Sigmoid colon (tissue), 4 donors: Measurements from ENCODE around the gene COG4.

ENCODE experiments used
- EP300 ChIP-seq, 4 donors: sonication (generic); formaldehyde crosslinking; IDR thresholded peaks; one replicate each; pipeline ENCODE4 v1.6.1; 2017; ENCODE audit warnings: antibody characterized with exemption in 4 of 4
- POLR2A ChIP-seq, 2 donors: fragments of 450-650 bp; IDR thresholded peaks; one replicate each; pipeline ENCODE4 v1.6.1; 2016; ENCODE audit warnings: antibody characterized with exemption in 2 of 2, mild to moderate bottlenecking in 2 of 2, moderate library complexity in 2 of 2
- POLR2AphosphoS5 ChIP-seq, 4 donors: sonication (generic); formaldehyde crosslinking; IDR thresholded peaks; one replicate each; pipeline ENCODE4 v1.6.1; 2017; ENCODE audit warnings: antibody characterized with exemption in 4 of 4
- TF ChIP-seq, protein P1 (sequence below), 4 experiments: fragments of 450-650 bp in 3 of 4; fragments of 200-600 bp in 1 of 4; IDR thresholded peaks; one replicate each; pipeline ENCODE4 v1.5.1; 2016 to 2019; ENCODE audit warnings: antibody characterized with exemption in 4 of 4, mild to moderate bottlenecking in 3 of 4, moderate library complexity in 2 of 4

DNA sequence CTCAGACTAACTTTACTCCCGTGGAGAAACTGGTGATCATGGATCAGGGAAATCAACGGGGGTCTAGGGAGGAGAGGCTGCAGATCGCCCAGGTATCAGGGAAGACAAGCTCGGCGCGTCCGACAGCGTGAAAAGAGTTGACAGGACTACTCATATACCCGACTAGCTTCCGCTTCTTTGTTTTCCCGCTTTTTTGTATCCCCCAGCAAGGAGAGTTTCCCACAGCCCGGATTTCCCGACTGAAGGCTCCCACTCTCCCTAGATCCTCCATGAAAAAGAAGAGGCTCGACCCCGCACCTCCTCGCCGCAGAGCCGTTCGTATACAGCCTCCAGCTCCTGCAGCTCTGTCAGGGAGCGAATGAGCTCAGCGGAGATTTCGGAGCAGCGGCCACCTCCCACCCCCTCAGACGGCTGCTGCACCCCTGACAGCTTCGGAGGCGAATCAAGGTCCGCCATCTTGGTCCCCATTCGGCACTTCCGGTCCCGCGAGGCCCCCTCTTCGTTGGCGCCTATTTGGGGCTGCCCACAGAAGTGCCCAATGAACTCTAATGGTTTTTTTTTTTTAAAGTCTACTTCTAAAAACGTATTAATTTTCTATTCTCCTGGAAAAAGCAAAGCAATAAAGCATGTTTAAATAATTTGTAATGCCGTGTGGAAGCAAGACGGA is at the start of gene COG4:
- TF ChIP-seq, protein P1, sequence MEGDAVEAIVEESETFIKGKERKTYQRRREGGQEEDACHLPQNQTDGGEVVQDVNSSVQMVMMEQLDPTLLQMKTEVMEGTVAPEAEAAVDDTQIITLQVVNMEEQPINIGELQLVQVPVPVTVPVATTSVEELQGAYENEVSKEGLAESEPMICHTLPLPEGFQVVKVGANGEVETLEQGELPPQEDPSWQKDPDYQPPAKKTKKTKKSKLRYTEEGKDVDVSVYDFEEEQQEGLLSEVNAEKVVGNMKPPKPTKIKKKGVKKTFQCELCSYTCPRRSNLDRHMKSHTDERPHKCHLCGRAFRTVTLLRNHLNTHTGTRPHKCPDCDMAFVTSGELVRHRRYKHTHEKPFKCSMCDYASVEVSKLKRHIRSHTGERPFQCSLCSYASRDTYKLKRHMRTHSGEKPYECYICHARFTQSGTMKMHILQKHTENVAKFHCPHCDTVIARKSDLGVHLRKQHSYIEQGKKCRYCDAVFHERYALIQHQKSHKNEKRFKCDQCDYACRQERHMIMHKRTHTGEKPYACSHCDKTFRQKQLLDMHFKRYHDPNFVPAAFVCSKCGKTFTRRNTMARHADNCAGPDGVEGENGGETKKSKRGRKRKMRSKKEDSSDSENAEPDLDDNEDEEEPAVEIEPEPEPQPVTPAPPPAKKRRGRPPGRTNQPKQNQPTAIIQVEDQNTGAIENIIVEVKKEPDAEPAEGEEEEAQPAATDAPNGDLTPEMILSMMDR (IDR thresholded peaks at IDR 0.05): no peak
- TF ChIP-seq POLR2AphosphoS5 (IDR thresholded peaks at IDR 0.05): peak in 2 of 4 donors; percentile 8 to 50
- no peak for TF ChIP-seq POLR2A (IDR thresholded peaks at IDR 0.05)
- no peak for TF ChIP-seq EP300 (IDR thresholded peaks at IDR 0.05)
